Mesenchymal stem cell (in vitro differentiated cells and primary cell): ENCODE data around the gene TRIM16.
"Not testable (repeated sequence)": the region's sequence is repeated elsewhere in the genome, so short reads cannot be mapped to it uniquely, and the experiment has no call there.

Source experiments
- DNase-seq: peaks from one replicate; pipeline ENCODE4 v3.0.0-alpha.2; 2013
- H2AFZ ChIP-seq: one replicate; pipeline ENCODE4 v1.6.1; 2013; ENCODE audit warnings: low read depth, mild to moderate bottlenecking, control low read depth, inconsistent platforms, low read length, moderate library complexity
- H2AK5ac ChIP-seq: 2 replicates; pipeline ENCODE4 v1.6.1; 2013; ENCODE audit warnings: low read length, moderate library complexity, mild to moderate bottlenecking, inconsistent platforms; ENCODE audit not compliant: severe bottlenecking
- H2BK120ac ChIP-seq: one replicate; pipeline ENCODE4 v1.6.1; 2013; ENCODE audit warnings: low read depth, mild to moderate bottlenecking, inconsistent platforms, low read length, moderate library complexity
- H2BK12ac ChIP-seq, 2 experiments: one replicate each; pipeline ENCODE4 v1.6.1; 2013; ENCODE audit warnings: inconsistent platforms in 2 of 2, low read length in 2 of 2, mild to moderate bottlenecking in 2 of 2, moderate library complexity in 2 of 2, control low read depth in 1 of 2
- H2BK15ac ChIP-seq: one replicate; pipeline ENCODE4 v1.6.1; 2013; ENCODE audit warnings: mild to moderate bottlenecking, low read depth, inconsistent platforms; ENCODE audit not compliant: poor library complexity, severe bottlenecking
- H2BK5ac ChIP-seq: 2 replicates; pipeline ENCODE4 v1.6.1; 2013; ENCODE audit warnings: low read depth, mild to moderate bottlenecking, low read length, control low read depth, inconsistent platforms; ENCODE audit not compliant: poor library complexity, severe bottlenecking
- H3K14ac ChIP-seq, 2 experiments: one replicate each; pipeline ENCODE4 v1.6.1; 2013; ENCODE audit warnings: inconsistent platforms in 2 of 2, low read length in 2 of 2, control low read depth in 1 of 2, mild to moderate bottlenecking in 1 of 2, moderate library complexity in 1 of 2
- H3K18ac ChIP-seq, 2 experiments: one replicate each; pipeline ENCODE4 v1.6.1; 2013; ENCODE audit warnings: inconsistent platforms in 2 of 2, low read length in 2 of 2, control low read depth in 1 of 2, low read depth in 1 of 2, mild to moderate bottlenecking in 1 of 2
- H3K23ac ChIP-seq, 2 experiments: one replicate each; pipeline ENCODE4 v1.6.1; 2013; ENCODE audit warnings: inconsistent platforms in 2 of 2, low read length in 2 of 2, mild to moderate bottlenecking in 2 of 2, moderate library complexity in 2 of 2, control low read depth in 1 of 2
- H3K27ac ChIP-seq: 2 replicates; pipeline ENCODE4 v1.5.1; 2013; ENCODE audit warnings: mild to moderate bottlenecking, moderate library complexity, low read length, control low read depth, inconsistent platforms; ENCODE audit not compliant: poor library complexity, severe bottlenecking
- H3K27me3 ChIP-seq, 2 experiments: 2 replicates each; pipeline versions ENCODE4 v1.6.1 to v1.7.0; 2013; ENCODE audit warnings: low read length in 2 of 2, mild to moderate bottlenecking in 2 of 2, moderate library complexity in 2 of 2, control low read depth in 1 of 2, inconsistent platforms in 1 of 2; ENCODE audit not compliant: control insufficient read depth in 1 of 2, insufficient read depth in 1 of 2
- H3K36me3 ChIP-seq, 2 experiments: 2 replicates each; pipeline versions ENCODE4 v1.6.1 to v1.7.0; 2013; ENCODE audit warnings: low read length in 2 of 2, control low read depth in 1 of 2, inconsistent platforms in 1 of 2, low read depth in 1 of 2, mild to moderate bottlenecking in 1 of 2; ENCODE audit not compliant: insufficient read depth in 2 of 2, control insufficient read depth in 1 of 2
- H3K4ac ChIP-seq, 2 experiments: one replicate each; pipeline ENCODE4 v1.6.1; 2013; ENCODE audit warnings: inconsistent platforms in 2 of 2, low read length in 2 of 2, mild to moderate bottlenecking in 2 of 2, moderate library complexity in 2 of 2, control low read depth in 1 of 2, low read depth in 1 of 2
- H3K4me1 ChIP-seq: 2 replicates; pipeline ENCODE4 v1.6.1; 2013; ENCODE audit warnings: low read depth, low read length, control low read depth; ENCODE audit not compliant: control insufficient read depth, insufficient read depth
- H3K4me2 ChIP-seq: 2 replicates; pipeline ENCODE4 v1.6.1; 2013; ENCODE audit warnings: low read length, mild to moderate bottlenecking, inconsistent platforms; ENCODE audit not compliant: poor library complexity, severe bottlenecking
- H3K4me3 ChIP-seq, 2 experiments: 2 replicates each; pipeline versions ENCODE4 v1.5.1 to v1.7.0; 2013; ENCODE audit warnings: low read length in 2 of 2, mild to moderate bottlenecking in 2 of 2, control low read depth in 1 of 2, low read depth in 1 of 2; ENCODE audit not compliant: insufficient read depth in 1 of 2
- H3K79me1 ChIP-seq: replicated peaks from 2 replicates; pipeline ENCODE4 v1.6.1; 2013; ENCODE audit warnings: mild to moderate bottlenecking, control low read depth, low read length, inconsistent platforms; ENCODE audit not compliant: poor library complexity, severe bottlenecking
- H3K9ac ChIP-seq: 2 replicates; pipeline ENCODE4 v1.7.0; 2013; ENCODE audit warnings: mild to moderate bottlenecking, low read length, moderate library complexity
- H3K9me3 ChIP-seq: 2 replicates; pipeline ENCODE4 v1.7.0; 2013; ENCODE audit warnings: mild to moderate bottlenecking, low read length; ENCODE audit not compliant: control insufficient read depth
- H4K8ac ChIP-seq: one replicate; pipeline ENCODE4 v1.6.1; 2013; ENCODE audit warnings: inconsistent platforms, mild to moderate bottlenecking, low read length, moderate library complexity
- H4K91ac ChIP-seq: one replicate; pipeline ENCODE4 v1.6.1; 2013; ENCODE audit warnings: mild to moderate bottlenecking, low read length, inconsistent platforms
- WGBS: methylation state at CpG from one replicate; pipeline ENCODE4 v1.1.7; 2013; ENCODE audit warnings: mixed read lengths; 5-methylcytosine and 5-hydroxymethylcytosine counted together

Gene TRIM16

GRCh38 chr17:15629991-15630390 is 54.1 kb downstream of the TRIM16 start:
- not testable (repeated sequence) for H3K9ac ChIP-seq, H2AFZ ChIP-seq, H2AK5ac ChIP-seq, H3K23ac ChIP-seq, H2BK120ac ChIP-seq, H3K4ac ChIP-seq, H3K4me2 ChIP-seq, H2BK5ac ChIP-seq, H3K9me3 ChIP-seq, H2BK15ac ChIP-seq, H3K18ac ChIP-seq, H3K4me1 ChIP-seq, H3K14ac ChIP-seq, H3K79me1 ChIP-seq, H3K27ac ChIP-seq, H2BK12ac ChIP-seq, H3K27me3 ChIP-seq, DNase-seq, H4K8ac ChIP-seq, H4K91ac ChIP-seq, H3K4me3 ChIP-seq
- WGBS: 89% methylated on average over 6 of the region's 7 CpGs
- peaks cover 4 to 14% of the 10 kb centered on the region in 2 experiments for H3K36me3 ChIP-seq

DNA sequence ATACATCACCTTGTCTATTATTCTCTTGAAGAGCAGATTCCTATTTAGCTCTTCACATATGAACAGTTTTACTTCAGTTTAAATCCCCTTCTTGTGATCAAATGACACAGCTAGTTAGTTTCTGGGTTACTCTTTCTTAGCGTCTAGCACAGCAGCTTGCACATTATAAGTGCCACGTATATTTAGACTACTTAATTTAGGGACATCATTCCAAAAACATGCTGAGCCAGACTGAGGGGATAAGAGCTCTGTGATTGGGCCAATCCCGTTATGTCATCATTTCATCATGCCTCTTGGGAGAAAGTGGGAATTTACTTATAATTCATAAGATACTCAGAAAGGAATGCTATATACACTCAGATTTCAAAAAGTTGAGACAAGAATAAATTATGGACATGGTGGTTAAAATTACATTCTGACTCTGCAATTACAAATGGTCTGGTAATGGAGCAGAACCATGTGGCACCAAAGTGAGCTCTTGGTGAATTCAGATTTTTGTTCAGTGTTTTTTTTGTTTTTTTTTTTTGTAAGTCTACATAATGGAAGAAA is 60.4 kb downstream of the TRIM16 start:
- not testable (repeated sequence) for H3K18ac ChIP-seq, H2AK5ac ChIP-seq, H2BK5ac ChIP-seq, H3K27ac ChIP-seq, H2AFZ ChIP-seq, H3K79me1 ChIP-seq, H2BK120ac ChIP-seq, H3K4me1 ChIP-seq, DNase-seq, H3K9me3 ChIP-seq, H3K23ac ChIP-seq, H4K91ac ChIP-seq, H3K4me2 ChIP-seq, H2BK12ac ChIP-seq, H2BK15ac ChIP-seq, H4K8ac ChIP-seq, H3K27me3 ChIP-seq, H3K14ac ChIP-seq, H3K4me3 ChIP-seq, H3K4ac ChIP-seq, H3K9ac ChIP-seq
- H3K36me3 ChIP-seq: peaks cover 0 to 13% of the 10 kb centered on the region in 2 experiments
- WGBS: 90% methylated on average over 1 of the region's 3 CpGs

DNA sequence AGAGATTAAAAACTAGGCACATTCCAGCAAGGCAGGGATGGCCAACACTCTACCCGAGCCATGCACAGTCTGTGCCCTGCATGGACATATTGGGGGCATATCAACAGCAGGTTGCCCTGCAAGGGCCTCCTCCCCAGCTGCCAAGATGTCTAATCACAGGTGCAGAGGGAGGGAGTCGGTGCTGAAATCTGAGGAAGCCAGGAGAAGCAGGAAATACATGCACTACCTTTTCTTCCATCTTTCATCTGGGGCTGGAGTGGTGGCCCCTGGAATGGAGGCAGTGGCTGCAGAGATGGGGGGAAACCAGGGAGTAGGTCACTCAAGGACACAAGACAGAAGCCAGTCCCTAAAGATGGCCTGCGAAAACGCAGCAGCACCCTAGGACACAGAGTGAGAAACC is 60.9 kb downstream of the TRIM16 start:
- H3K9ac ChIP-seq, H4K8ac ChIP-seq, H3K27me3 ChIP-seq: not testable (repeated sequence)

DNA sequence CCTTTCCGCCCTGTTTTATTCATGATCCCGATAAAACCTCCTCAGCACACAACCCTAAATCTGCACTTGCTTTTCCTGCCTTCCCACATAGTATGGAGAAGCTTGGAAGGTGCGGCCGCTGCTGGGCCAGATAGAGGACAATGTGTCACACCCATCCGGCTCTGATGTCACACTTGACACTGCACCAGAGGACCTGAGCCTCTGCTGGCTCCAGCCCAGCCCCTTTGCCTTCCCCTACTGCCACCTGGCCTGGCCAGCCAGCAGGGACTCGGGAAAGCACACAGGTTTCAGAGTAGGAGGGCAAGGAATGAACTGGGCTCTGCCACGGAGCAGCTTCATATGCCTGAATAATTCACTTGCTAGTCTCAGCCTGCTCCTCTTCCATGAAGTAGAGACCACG is 62.0 kb downstream of the TRIM16 start:
- H3K27ac ChIP-seq, H3K23ac ChIP-seq, H3K14ac ChIP-seq, H2BK12ac ChIP-seq, H3K27me3 ChIP-seq, H2AFZ ChIP-seq, H3K9ac ChIP-seq, H4K8ac ChIP-seq, H3K4me3 ChIP-seq, H3K4me1 ChIP-seq, H3K18ac ChIP-seq, H3K4me2 ChIP-seq, H3K79me1 ChIP-seq, H3K9me3 ChIP-seq, H3K4ac ChIP-seq, H2BK15ac ChIP-seq, H3K36me3 ChIP-seq, H2AK5ac ChIP-seq, DNase-seq, H2BK120ac ChIP-seq, H2BK5ac ChIP-seq, H4K91ac ChIP-seq: not testable (repeated sequence)
- WGBS: 67% methylated on average over 1 of the region's 8 CpGs

More for the DNA sequence above, 60.9 kb downstream of the TRIM16 start:
- H2AK5ac ChIP-seq, H3K4me2 ChIP-seq, H2AFZ ChIP-seq, H3K27ac ChIP-seq, H3K4me3 ChIP-seq, H2BK15ac ChIP-seq, H2BK120ac ChIP-seq, H3K18ac ChIP-seq, H2BK5ac ChIP-seq, H3K9me3 ChIP-seq, H2BK12ac ChIP-seq, H4K91ac ChIP-seq, H3K36me3 ChIP-seq, H3K14ac ChIP-seq, H3K4ac ChIP-seq, DNase-seq, H3K4me1 ChIP-seq, H3K23ac ChIP-seq, H3K79me1 ChIP-seq: not testable (repeated sequence)
- 95% methylated on average over 2 of the region's 4 CpGs for WGBS
